GM23338 (cell line): ENCODE measurements around the gene ETV2. TPM values are rescaled to one million over a fixed set of nuclear protein-coding genes. Genes with fewer than 3 reads are reported as not detected.

ENCODE experiments used
- ATAC-seq: fragments of 200-7000 bp; cut with Tn5 transposase; 3 replicates; pipeline ENCODE4 v1.9.1; 2020
- DNase-seq: peaks from one replicate; pipeline ENCODE4 v3.0.0-alpha.2; 2015; ENCODE audit warnings: low spot score
- H2AFZ ChIP-seq: fragments of 200-600 bp; sonication (generic); 2 replicates; pipeline ENCODE4 v1.8.0; 2016; ENCODE audit warnings: antibody characterized with exemption, mild to moderate bottlenecking, moderate library complexity
- H3F3A ChIP-seq: fragments of 200-600 bp; sonication (generic); replicated peaks from 2 replicates; pipeline ENCODE4 v1.8.0; 2017; ENCODE audit warnings: antibody characterized with exemption, mixed run types, low read depth
- H3K27ac ChIP-seq: fragments of 200-600 bp; sonication (generic); 2 replicates; pipeline ENCODE4 v1.6.1; 2016; ENCODE audit warnings: low read depth
- H3K27me3 ChIP-seq: fragments of 200-600 bp; sonication (generic); 2 replicates; pipeline ENCODE4 v1.8.0; 2016; ENCODE audit warnings: mild to moderate bottlenecking, mixed run types, moderate library complexity; ENCODE audit not compliant: insufficient read depth
- H3K36me3 ChIP-seq: fragments of 200-600 bp; sonication (generic); 2 replicates; pipeline ENCODE4 v1.8.0; 2016; ENCODE audit warnings: mild to moderate bottlenecking; ENCODE audit not compliant: insufficient read depth
- H3K4me1 ChIP-seq: fragments of 200-600 bp; sonication (generic); 2 replicates; pipeline ENCODE4 v1.8.0; 2016; ENCODE audit warnings: mild to moderate bottlenecking, moderate library complexity; ENCODE audit not compliant: insufficient read depth
- H3K4me2 ChIP-seq: fragments of 200-600 bp; sonication (generic); 2 replicates; pipeline ENCODE4 v1.7.1; 2017; ENCODE audit warnings: mixed run types
- H3K4me3 ChIP-seq: fragments of 200-600 bp; sonication (generic); 2 replicates; pipeline ENCODE4 v1.6.1; 2016; ENCODE audit warnings: mixed run types
- H3K79me2 ChIP-seq: fragments of 200-600 bp; sonication (generic); replicated peaks from 2 replicates; pipeline ENCODE4 v1.8.0; 2017; ENCODE audit warnings: mild to moderate bottlenecking; ENCODE audit not compliant: insufficient read depth
- H3K9me2 ChIP-seq: fragments of 200-600 bp; sonication (generic); 2 replicates; pipeline ENCODE4 v1.8.0; 2017; ENCODE audit not compliant: insufficient read depth
- H4K20me1 ChIP-seq: fragments of 200-600 bp; sonication (generic); replicated peaks from 2 replicates; pipeline ENCODE4 v1.8.0; 2017; ENCODE audit warnings: mild to moderate bottlenecking; ENCODE audit not compliant: insufficient read depth
- H3K27ac Mint-ChIP-seq: 2 replicates; pipeline ENCODE4 v1.8.0; 2020; ENCODE audit warnings: inconsistent platforms, mild to moderate bottlenecking, moderate library complexity, mixed read lengths
- H3K27me3 Mint-ChIP-seq: 3 replicates; pipeline ENCODE4 v1.8.0; 2022; ENCODE audit warnings: low read depth, mild to moderate bottlenecking, moderate library complexity, mixed read lengths, inconsistent platforms; ENCODE audit not compliant: insufficient read depth, poor library complexity
- H3K36me3 Mint-ChIP-seq: 3 replicates; pipeline ENCODE4 v1.8.0; 2021; ENCODE audit warnings: low read depth, mild to moderate bottlenecking, inconsistent platforms, moderate library complexity, mixed read lengths
- H3K4me1 Mint-ChIP-seq: 3 replicates; pipeline ENCODE4 v1.8.0; 2020; ENCODE audit warnings: mild to moderate bottlenecking, inconsistent platforms, mixed read lengths
- H3K4me3 Mint-ChIP-seq: 3 replicates; pipeline ENCODE4 v1.8.0; 2021; ENCODE audit warnings: moderate library complexity, mild to moderate bottlenecking, inconsistent platforms, mixed read lengths
- H3K9me3 Mint-ChIP-seq: 3 replicates; pipeline ENCODE4 v1.8.0; 2020; ENCODE audit warnings: moderate library complexity, mild to moderate bottlenecking, inconsistent platforms, mixed read lengths
- CTCF ChIP-seq, 2 experiments: fragments of 200-600 bp in 1 of 2; sonication (generic) in 1 of 2; conservative IDR thresholded peaks; 2 replicates each; pipeline versions ENCODE4 v1.5.1 to v1.6.1; 2016 to 2017; ENCODE audit warnings: antibody characterized with exemption in 2 of 2, low read depth in 2 of 2, mild to moderate bottlenecking in 2 of 2, moderate library complexity in 1 of 2
- ETS1 ChIP-seq: IDR thresholded peaks from 2 replicates; pipeline ENCODE4 v1.6.1; 2016; ENCODE audit warnings: antibody characterized with exemption
- EZH2 ChIP-seq: fragments of 200-600 bp; sonication (generic); IDR thresholded peaks from one replicate; pipeline ENCODE4 v1.8.0; 2017; ENCODE audit warnings: antibody characterized with exemption, mild to moderate bottlenecking, low read depth; ENCODE audit not compliant: unreplicated experiment
- EZH2phosphoT487 ChIP-seq: fragments of 200-600 bp; sonication (generic); IDR thresholded peaks from one replicate; pipeline ENCODE4 v1.8.1; 2018; ENCODE audit warnings: antibody characterized with exemption; ENCODE audit not compliant: unreplicated experiment
- JUNB ChIP-seq: IDR thresholded peaks from one replicate; pipeline ENCODE4 v1.6.1; 2016; ENCODE audit warnings: antibody characterized with exemption; ENCODE audit not compliant: unreplicated experiment
- NANOG ChIP-seq: IDR thresholded peaks from 2 replicates; pipeline ENCODE4 v1.6.1; 2016; ENCODE audit warnings: antibody characterized with exemption, borderline replicate concordance
- POLR2AphosphoS5 ChIP-seq: IDR thresholded peaks from 2 replicates; pipeline ENCODE4 v1.6.1; 2016; ENCODE audit warnings: antibody characterized with exemption, low read depth
- REST ChIP-seq: IDR thresholded peaks from one replicate; pipeline ENCODE4 v1.6.1; 2018; ENCODE audit warnings: antibody characterized with exemption; ENCODE audit not compliant: unreplicated experiment
- STAT1 ChIP-seq: IDR thresholded peaks from one replicate; pipeline ENCODE4 v1.6.1; 2016; ENCODE audit warnings: antibody characterized with exemption; ENCODE audit not compliant: unreplicated experiment
- ZNF114 ChIP-seq: fragments of 250-450 bp; sonication (Bioruptor Pico); IDR thresholded peaks from 2 replicates; pipeline ENCODE4 v1.5.0; 2020; ENCODE audit warnings: mild to moderate bottlenecking, moderate library complexity
- ZNF331 ChIP-seq: fragments of 250-450 bp; sonication (Bioruptor Pico); IDR thresholded peaks from 2 replicates; pipeline ENCODE4 v1.5.0; 2020; ENCODE audit warnings: low read depth, mild to moderate bottlenecking, moderate library complexity
- ZNF462 ChIP-seq: fragments of 250-450 bp; sonication (Bioruptor Pico); IDR thresholded peaks from 2 replicates; pipeline ENCODE4 v1.5.0; 2020; ENCODE audit warnings: mild to moderate bottlenecking, moderate library complexity
- polyA plus RNA-seq: library from polyadenylated mRNA; unstranded; fragments of >200 nt; fragmentation: Nextera tagmentation; extraction: Ambion mirVana; gene quantifications from 2 replicates; pipeline ENCODE4 v1.2.1, GENCODE V29; 2016
- total RNA-seq: library from RNA; depleted of rRNA; stranded (reverse); fragments of >200 nt; shearing (Covaris generic); gene quantifications from 2 replicates; pipeline ENCODE4 v1.2.3, GENCODE V29; 2014

Gene ETV2
- total and polyA plus RNA-seq, 2 experiments from 2014 or later, result 0.87 to 1.5 TPM

DNA sequence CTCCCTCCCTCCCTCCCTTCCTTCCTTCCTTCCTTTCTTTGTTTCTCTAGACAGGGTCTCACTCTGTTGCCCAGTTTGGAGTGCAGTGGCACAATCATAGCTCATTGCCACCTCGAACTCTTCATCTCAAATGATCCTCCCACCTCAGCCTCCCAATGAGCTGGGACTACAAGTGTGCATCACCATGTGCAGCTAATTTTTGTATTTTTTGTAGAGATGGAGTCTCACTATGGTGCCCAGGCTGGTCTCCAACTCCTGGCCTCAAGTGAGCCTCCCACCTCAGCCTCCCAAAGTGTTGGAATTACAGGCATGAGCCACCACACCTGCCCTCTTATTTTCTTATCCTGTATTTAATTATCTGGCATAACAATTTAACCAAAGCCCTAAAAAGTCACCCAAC is 29.1 kb downstream of the ETV2 start:
- H3K4me1 Mint-ChIP-seq, result peaks cover 6% of the 10 kb centered on the region; the same call in 2 of the 3 replicates
- H3K27me3 ChIP-seq, result no peaks in the 10 kb centered on the region
- no peaks in the 10 kb centered on the region; the same call in 2 of the 3 replicates for H3K9me3 Mint-ChIP-seq
- peaks cover 12% of the 10 kb centered on the region for H3K27me3 Mint-ChIP-seq
- ATAC-seq (no peak), DNase-seq (no peak)
- no peak overlapping the region for H3K27ac ChIP-seq
- no peak overlapping the region for H3K4me3 ChIP-seq
- no peaks in the 10 kb centered on the region for H3K36me3 ChIP-seq
- 0 out of 2 replicates have a peak, but pooled peaks cover 3% of the 10 kb centered on the region for H3F3A ChIP-seq
- H3K4me1 ChIP-seq, result no peaks in the 10 kb centered on the region; the same call in 1 of the 2 replicates
- no peak overlapping the region for H2AFZ ChIP-seq
- TF ChIP-seq STAT1 (no peak), REST (no peak), ZNF114 (CRISPR knock-in tag) (no peak), JUNB (no peak), NANOG (no peak), POLR2AphosphoS5 (no peak), EZH2 (no peak), ZNF462 (CRISPR knock-in tag) (no peak), ETS1 (no peak), CTCF (conservative IDR thresholded peaks at IDR 0.05; ENCODE audit: low read depth in 2 of 2) (no peak), ZNF331 (CRISPR knock-in tag) (no peak), EZH2phosphoT487 (no peak)
- H3K9me2 ChIP-seq, result no peaks in the 10 kb centered on the region
- no peak overlapping the region for H3K4me2 ChIP-seq
- H3K4me3 Mint-ChIP-seq, result no peak overlapping the region
- no peaks in the 10 kb centered on the region for H3K79me2 ChIP-seq
- H3K36me3 Mint-ChIP-seq, result no peaks in the 10 kb centered on the region
- no peaks in the 10 kb centered on the region for H4K20me1 ChIP-seq
- no peak overlapping the region for H3K27ac Mint-ChIP-seq
